GM18873 (cell line): ENCODE measurements around the gene CD164L2.
A peak's percentile ranks its signal among the peaks of the same experiment; 100 is the strongest.
"Not testable (repeated sequence)": the region's sequence is repeated elsewhere in the genome, so short reads cannot be mapped to it uniquely, and the experiment has no call there.

Experiments
- ATAC-seq: cut with Tn5 transposase; IDR thresholded peaks from one replicate; pipeline ENCODE4 v1.9.1; 2021; ENCODE audit warnings: mild to moderate bottlenecking, moderate library complexity, moderate number of reproducible peaks; ENCODE audit not compliant: unreplicated experiment, low FRiP score

The CD164L2 gene

GRCh38 chr1:27405598-27406361 lies 22.6 kb upstream of the CD164L2 start:
- not testable (repeated sequence) for ATAC-seq

- ATAC-seq, result no peak
Measured at GRCh38 chr1:27405074-27405473, 21.9 kb upstream of the CD164L2 start.

GRCh38 chr1:27403931-27404330 lies 20.8 kb upstream of the CD164L2 start:
- ATAC-seq, result no peak

DNA sequence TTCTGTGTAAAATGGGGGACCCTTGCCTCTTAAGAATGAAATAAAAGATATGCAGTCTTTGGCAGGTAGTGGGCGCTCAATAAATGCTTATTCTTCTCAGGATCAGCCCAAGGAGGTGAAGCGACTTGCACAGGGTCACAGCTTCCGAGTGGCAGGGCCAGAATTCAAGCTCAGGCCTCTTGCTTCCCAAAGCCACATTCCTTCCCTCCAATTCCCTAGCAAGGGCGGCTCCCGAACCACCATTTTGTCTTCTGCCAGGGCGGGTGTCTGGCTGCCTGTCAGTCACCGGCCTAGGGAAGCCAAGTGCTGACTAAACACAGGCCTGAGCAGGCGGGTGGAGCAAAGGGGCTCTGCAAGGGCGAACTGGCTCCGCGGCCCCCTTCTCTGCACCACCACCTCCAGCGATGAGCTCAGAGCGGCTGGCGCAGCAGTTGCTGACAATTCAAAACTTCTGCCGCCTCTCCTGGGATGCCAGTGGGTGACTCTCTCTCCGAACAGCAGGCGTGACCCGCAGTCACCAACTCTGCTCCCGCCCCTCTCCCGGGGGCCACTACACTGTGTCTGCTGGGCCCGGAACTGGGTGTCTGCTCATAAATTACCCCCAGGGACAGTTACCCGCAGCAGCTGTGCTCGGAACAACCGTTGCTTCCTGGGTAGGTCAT lies 20.1 kb upstream of the CD164L2 start:
- ATAC-seq, result no peak

GRCh38 chr1:27402349-27402754 lies 19.2 kb upstream of the CD164L2 start:
- no peak for ATAC-seq

- ATAC-seq, result no peak
Measured at GRCh38 chr1:27400963-27401341, 17.8 kb upstream of the CD164L2 start.

GRCh38 chr1:27400082-27400962 lies 17.2 kb upstream of the CD164L2 start:
- no peak for ATAC-seq

GRCh38 chr1:27399251-27400025 lies 16.3 kb upstream of the CD164L2 start:
- no peak for ATAC-seq

GRCh38 chr1:27398405-27399149 lies 15.4 kb upstream of the CD164L2 start:
- no peak for ATAC-seq

GRCh38 chr1:27397749-27398148 lies 14.6 kb upstream of the CD164L2 start:
- ATAC-seq, result no peak

- no peak for ATAC-seq
Measured at GRCh38 chr1:27397110-27397509, 14.0 kb upstream of the CD164L2 start.

DNA sequence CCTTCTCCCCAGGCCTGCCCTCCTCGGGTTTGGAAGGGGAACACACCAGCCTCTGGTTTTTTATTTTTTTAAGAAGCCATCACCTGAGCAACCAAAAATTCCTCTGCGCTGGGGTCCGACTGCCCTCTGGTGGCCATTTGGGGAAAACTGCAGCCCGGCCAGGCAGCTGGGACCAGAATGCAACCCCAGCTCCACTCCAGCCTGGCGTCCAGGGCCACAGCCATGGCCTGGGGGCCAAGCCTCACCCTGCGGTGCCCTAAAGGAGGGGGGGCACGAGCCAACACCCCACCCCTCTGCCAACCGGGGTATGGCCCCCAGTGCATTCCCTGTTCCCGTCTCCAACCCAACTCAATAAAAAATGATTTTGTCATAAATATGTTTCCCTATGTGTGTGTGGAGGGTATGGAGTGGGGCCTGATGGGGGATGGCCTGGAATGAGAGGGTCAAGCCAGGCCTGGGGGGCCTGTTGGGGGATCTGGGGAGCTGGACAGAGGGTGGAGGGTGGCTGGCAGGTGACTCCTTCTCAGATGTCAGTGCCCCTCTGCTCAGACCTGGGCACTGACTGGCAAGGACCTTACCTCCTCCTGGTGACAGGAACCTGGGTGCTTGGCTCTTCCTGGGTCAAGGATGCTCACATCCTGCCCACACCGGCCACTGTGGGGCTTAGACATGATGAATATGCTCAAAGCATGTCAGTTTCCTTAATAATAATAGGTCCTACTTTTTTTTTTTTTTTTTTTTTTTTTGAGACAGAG lies 12.5 kb upstream of the CD164L2 start:
- no peak for ATAC-seq

DNA sequence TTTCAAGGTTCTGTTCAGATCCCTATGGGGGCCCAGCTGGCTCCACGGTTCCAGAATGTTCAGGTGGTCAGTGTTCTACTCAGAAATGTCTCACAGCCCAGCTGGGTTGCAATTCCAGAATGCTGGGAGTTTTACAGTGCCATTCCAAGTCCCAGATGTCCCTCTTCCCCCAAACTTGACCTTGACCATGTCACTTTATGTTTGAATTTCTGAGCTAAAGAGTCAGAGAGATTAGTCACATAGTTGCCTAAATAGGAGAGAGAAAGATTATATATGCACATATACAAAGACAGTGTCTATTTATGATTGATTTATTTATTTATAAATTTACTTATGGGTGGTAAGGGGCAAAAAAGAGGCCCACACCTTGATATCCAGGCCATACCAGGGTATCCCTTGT lies 11.8 kb upstream of the CD164L2 start:
- no peak for ATAC-seq

DNA sequence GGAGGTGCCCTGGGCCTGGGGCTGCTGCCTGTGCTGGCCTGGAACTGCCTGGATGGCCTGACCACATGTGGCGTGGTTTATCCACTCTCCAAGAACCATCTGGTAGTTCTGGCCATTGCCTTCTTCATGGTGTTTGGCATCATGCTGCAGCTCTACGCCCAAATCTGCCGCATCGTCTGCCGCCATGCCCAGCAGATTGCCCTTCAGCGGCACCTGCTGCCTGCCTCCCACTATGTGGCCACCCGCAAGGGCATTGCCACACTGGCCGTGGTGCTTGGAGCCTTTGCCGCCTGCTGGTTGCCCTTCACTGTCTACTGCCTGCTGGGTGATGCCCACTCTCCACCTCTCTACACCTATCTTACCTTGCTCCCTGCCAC lies 11.1 kb upstream of the CD164L2 start:
- ATAC-seq, result no peak

GRCh38 chr1:27393641-27394281 lies 10.6 kb upstream of the CD164L2 start:
- ATAC-seq, result no peak

- ATAC-seq, result no peak
Measured at GRCh38 chr1:27392778-27393635, 9.9 kb upstream of the CD164L2 start.

DNA sequence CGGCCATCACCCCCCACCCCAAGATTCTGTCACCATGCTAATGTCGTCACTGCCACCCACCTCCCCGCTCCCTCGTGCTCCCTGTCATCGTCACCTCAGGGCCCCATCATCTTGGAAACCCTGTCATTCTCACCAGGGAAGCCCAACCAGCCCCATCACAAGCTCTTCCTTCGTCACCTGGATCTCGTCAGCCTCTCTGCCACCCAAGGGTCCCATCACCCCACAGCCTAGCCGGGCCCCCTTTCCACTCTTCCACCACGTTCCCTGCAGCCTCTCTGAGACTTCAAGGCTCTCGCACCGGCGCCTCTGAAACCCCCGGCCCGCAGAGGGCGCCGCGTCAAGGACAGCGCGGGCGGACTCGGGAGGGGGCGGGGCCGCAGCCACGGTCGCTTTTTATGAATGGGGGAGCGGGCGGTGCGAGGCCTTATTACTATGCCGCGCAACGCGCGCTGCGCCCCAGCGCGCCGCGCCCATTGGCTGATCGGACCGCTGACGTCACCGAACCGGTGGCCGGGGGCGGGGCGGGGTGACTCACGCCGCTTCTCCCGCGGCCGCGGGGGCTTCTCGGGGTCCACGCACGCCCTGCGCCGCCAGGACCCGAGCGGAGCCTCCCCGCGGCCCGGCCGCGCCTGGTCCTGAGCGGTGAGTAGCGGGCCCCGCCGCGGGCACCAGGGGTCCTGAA lies 9.1 kb upstream of the CD164L2 start, which contains the start of gene GPR3:
Gene GPR3 (plus strand): TSS at position 527 of the 682 bp plus-strand sequence. CDS start 1,177 bp downstream, outside the sequence.
- peak; percentile 54 for ATAC-seq
